Uterus (tissue), 4 donors: Measurements from ENCODE around the gene PHC3. TPM values are rescaled to one million over a fixed set of nuclear protein-coding genes. Genes with fewer than 3 reads are reported as not detected.

ENCODE experiments used
- DNase-seq, 2 donors: peaks; one replicate each; pipeline ENCODE4 v3.0.0-alpha.2; 2019 to 2020
- H3K27ac ChIP-seq, 2 donors: fragments of 200-600 bp; sonication (generic); 1 replicate in 1 of 2; 2 replicates in 1 of 2; pipeline ENCODE4 v1.5.1; 2016 to 2018
- H3K27me3 ChIP-seq, 2 donors: fragments of 200-600 bp; sonication (generic); one replicate each; pipeline ENCODE4 v1.5.1; 2018 to 2019; ENCODE audit warnings: control low read depth in 1 of 2
- H3K36me3 ChIP-seq, 2 donors: fragments of 200-600 bp; sonication (generic); one replicate each; pipeline ENCODE4 v1.5.1; 2019; ENCODE audit warnings: control low read depth in 1 of 2
- H3K4me1 ChIP-seq, 2 donors: fragments of 200-600 bp; sonication (generic); one replicate each; pipeline ENCODE4 v1.5.1; 2018 to 2019; ENCODE audit warnings: control low read depth in 1 of 2
- H3K4me3 ChIP-seq, 2 donors: fragments of 200-600 bp; sonication (generic); 1 replicate in 1 of 2; 2 replicates in 1 of 2; pipeline ENCODE4 v1.5.1; 2018 to 2019; ENCODE audit warnings: mild to moderate bottlenecking in 1 of 2
- H3K9me3 ChIP-seq, 2 donors: fragments of 200-600 bp; sonication (generic); one replicate each; pipeline ENCODE4 v1.5.1; 2019; ENCODE audit warnings: control low read depth in 1 of 2
- CTCF ChIP-seq, 4 experiments: fragments of 200-600 bp in 2 of 4; fragments of 450-650 bp in 2 of 4; sonication (generic) in 2 of 4; IDR thresholded peaks; one replicate each; pipeline ENCODE4 v1.5.1; 2016 to 2019; ENCODE audit warnings: antibody characterized with exemption in 4 of 4, mild to moderate bottlenecking in 2 of 4, moderate library complexity in 1 of 4
- POLR2A ChIP-seq, 2 donors: fragments of 450-650 bp; IDR thresholded peaks; one replicate each; pipeline ENCODE4 v1.6.1; 2016; ENCODE audit warnings: antibody characterized with exemption in 2 of 2, mild to moderate bottlenecking in 1 of 2, moderate library complexity in 1 of 2
- intact Hi-C: fragments of 100-400 bp; cut with DNase I; formaldehyde crosslinking; loops from one replicate; pipeline ENCODE4 v1.15.1; 2023; ENCODE audit warnings: low total_unique reads
- total RNA-seq, 4 donors: library from RNA; depleted of rRNA in 3 of 4; stranded (reverse); fragments of >200 nt in 3 of 4; gene quantifications; one replicate each; pipeline versions ENCODE4 v1.1.0 to v1.2.4, GENCODE V29; 2014 to 2023
- donor health status: DM: yes; HTN: yes; CAD: no.

The PHC3 gene
- total RNA-seq, 4 donors from 2014 or later = 28.5 to 164 (median 87.1) TPM

GRCh38 chr3:170108955-170109354 lies 72.6 kb downstream of the PHC3 start:
- H3K36me3 ChIP-seq = no peaks in the 10 kb centered on the region
- no peak for TF ChIP-seq CTCF (IDR thresholded peaks at IDR 0.05)
- no peak for TF ChIP-seq POLR2A (IDR thresholded peaks at IDR 0.05)
- intact Hi-C loops = no loop called here
- no peaks in the 10 kb centered on the region for H3K4me1 ChIP-seq
- no peaks in the 10 kb centered on the region for H3K9me3 ChIP-seq
- H3K27me3 ChIP-seq = no peaks in the 10 kb centered on the region
- H3K27ac ChIP-seq = no peak overlapping the region
- DNase-seq = no peak
- no peak overlapping the region for H3K4me3 ChIP-seq

GRCh38 chr3:170107941-170108340 lies 73.6 kb downstream of the PHC3 start:
- intact Hi-C loops = no loop called here
- H3K9me3 ChIP-seq = no peaks in the 10 kb centered on the region
- H3K27me3 ChIP-seq = no peaks in the 10 kb centered on the region
- H3K4me1 ChIP-seq = no peaks in the 10 kb centered on the region
- no peak for DNase-seq
- H3K27ac ChIP-seq = no peak overlapping the region
- H3K36me3 ChIP-seq = no peaks in the 10 kb centered on the region
- no peak overlapping the region for H3K4me3 ChIP-seq
- TF ChIP-seq CTCF (IDR thresholded peaks at IDR 0.05) = no peak
- no peak for TF ChIP-seq POLR2A (IDR thresholded peaks at IDR 0.05)

GRCh38 chr3:170102431-170102830 lies 79.1 kb downstream of the PHC3 start:
- DNase-seq = no peak
- H3K36me3 ChIP-seq = no peaks in the 10 kb centered on the region
- H3K27me3 ChIP-seq = no peaks in the 10 kb centered on the region
- no peak for TF ChIP-seq POLR2A (IDR thresholded peaks at IDR 0.05)
- no peak for TF ChIP-seq CTCF (IDR thresholded peaks at IDR 0.05)
- H3K27ac ChIP-seq = no peak overlapping the region
- H3K4me3 ChIP-seq = no peak overlapping the region
- no peaks in the 10 kb centered on the region for H3K4me1 ChIP-seq
- no peaks in the 10 kb centered on the region for H3K9me3 ChIP-seq
- intact Hi-C loops = no loop called here

- Histone ChIP-seq H3K4me1 (no peaks in the 10 kb centered on the region), H3K27ac (no peak overlapping the region), H3K36me3 (no peaks in the 10 kb centered on the region), H3K9me3 (no peaks in the 10 kb centered on the region), H3K27me3 (no peaks in the 10 kb centered on the region), H3K4me3 (no peak overlapping the region)
- intact Hi-C loops = no loop called here
- TF ChIP-seq CTCF (IDR thresholded peaks at IDR 0.05) (no peak), POLR2A (IDR thresholded peaks at IDR 0.05) (no peak)
- DNase-seq = no peak
These were observed 80.6 kb downstream of the PHC3 start for GRCh38 chr3:170100944-170101343.

GRCh38 chr3:170098753-170099152 lies 82.8 kb downstream of the PHC3 start:
- no peak for DNase-seq
- no peak for TF ChIP-seq POLR2A (IDR thresholded peaks at IDR 0.05)
- TF ChIP-seq CTCF (IDR thresholded peaks at IDR 0.05) = no peak
- Histone ChIP-seq H3K4me1 (no peaks in the 10 kb centered on the region), H3K27me3 (no peaks in the 10 kb centered on the region), H3K4me3 (no peak overlapping the region), H3K27ac (no peak overlapping the region), H3K36me3 (no peaks in the 10 kb centered on the region), H3K9me3 (no peaks in the 10 kb centered on the region)
- intact Hi-C loops = no loop called here
